PFSK-1 (cell line): Measurements from ENCODE around the gene KLF5.

ENCODE experiments used
- POLR2AphosphoS5 ChIP-seq: IDR thresholded peaks from 2 replicates; pipeline ENCODE4 v1.6.1; 2012; ENCODE audit warnings: low read depth, mild to moderate bottlenecking, control low read depth, low read length, moderate library complexity
- SIN3A ChIP-seq: IDR thresholded peaks from 2 replicates; pipeline ENCODE4 v1.6.1; 2012; ENCODE audit warnings: mild to moderate bottlenecking, low read length, moderate library complexity, borderline replicate concordance; ENCODE audit not compliant: insufficient read depth

DNA sequence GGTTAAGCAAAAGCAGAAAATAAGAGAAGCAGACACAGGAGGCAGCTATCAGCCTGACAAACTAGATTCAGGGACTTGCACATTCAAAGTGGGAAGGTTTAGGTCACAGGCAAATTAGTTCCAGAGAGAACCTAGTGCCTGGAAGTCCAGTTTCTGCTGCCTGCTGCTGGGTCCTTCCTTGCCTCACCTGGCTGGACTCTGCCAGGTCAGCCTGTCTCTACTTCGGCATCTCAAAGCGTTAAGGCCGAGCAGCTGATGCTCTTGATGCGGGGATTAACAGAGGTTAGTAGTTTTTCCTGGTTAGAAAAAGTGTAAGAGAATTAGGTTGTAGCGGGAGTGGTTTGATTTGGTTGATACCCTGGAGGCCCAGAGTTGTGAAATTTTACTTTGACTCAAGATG lies 52.0 kb downstream of the KLF5 start:
- no peak for TF ChIP-seq POLR2AphosphoS5
- TF ChIP-seq SIN3A: no peak
